Smooth muscle cell (in vitro differentiated cells): ENCODE measurements around the gene ANP32B. TPM values are rescaled to one million over a fixed set of nuclear protein-coding genes. Genes with fewer than 3 reads are reported as not detected.

ENCODE experiments used
- DNase-seq: peaks from one replicate; lab custom pipeline; 2025; ENCODE audit not compliant: unreplicated experiment; lab: John Stamatoyannopoulos, UW
- H2AFZ ChIP-seq: fragments of 200-600 bp; sonication (generic); 2 replicates; pipeline ENCODE4 v1.6.0; 2016; ENCODE audit warnings: antibody characterized with exemption, low read depth, mild to moderate bottlenecking
- H3F3A ChIP-seq: fragments of 200-600 bp; sonication (generic); 2 replicates; pipeline ENCODE4 v1.6.0; 2017; ENCODE audit warnings: antibody characterized with exemption, low read depth
- H3K27ac ChIP-seq: fragments of 200-600 bp; sonication (generic); 2 replicates; pipeline ENCODE4 v1.5.1; 2016; ENCODE audit warnings: low read depth, mild to moderate bottlenecking
- H3K27me3 ChIP-seq: fragments of 200-600 bp; sonication (generic); 2 replicates; pipeline ENCODE4 v1.6.1; 2016; ENCODE audit warnings: low read depth, mild to moderate bottlenecking
- H3K36me3 ChIP-seq: fragments of 200-600 bp; sonication (generic); 2 replicates; pipeline ENCODE4 v1.5.1; 2016; ENCODE audit warnings: low read depth
- H3K4me1 ChIP-seq: fragments of 200-600 bp; sonication (generic); 2 replicates; pipeline ENCODE4 v1.5.1; 2016; ENCODE audit warnings: low read depth
- H3K4me2 ChIP-seq: fragments of 200-600 bp; sonication (generic); 2 replicates; pipeline ENCODE4 v1.6.0; 2016; ENCODE audit warnings: mild to moderate bottlenecking
- H3K4me3 ChIP-seq: fragments of 200-600 bp; sonication (generic); 2 replicates; pipeline ENCODE4 v1.5.1; 2016; ENCODE audit warnings: mild to moderate bottlenecking
- H3K79me2 ChIP-seq: fragments of 200-600 bp; sonication (generic); 2 replicates; pipeline ENCODE4 v1.6.0; 2016; ENCODE audit warnings: low read depth, mild to moderate bottlenecking
- H3K9ac ChIP-seq: fragments of 200-600 bp; sonication (generic); 2 replicates; pipeline ENCODE4 v1.6.0; 2016; ENCODE audit warnings: low read depth
- H3K9me3 ChIP-seq: fragments of 200-600 bp; sonication (generic); replicated peaks from 2 replicates; pipeline ENCODE4 v1.5.1; 2016; ENCODE audit warnings: low read depth
- H4K20me1 ChIP-seq: fragments of 200-600 bp; sonication (generic); 2 replicates; pipeline ENCODE4 v1.6.0; 2016; ENCODE audit warnings: low read depth
- WGBS: methylation state at CpG from one replicate; pipeline ENCODE4 v1.1.7; 2016; ENCODE audit warnings: low lambda C conversion rate; 5-methylcytosine and 5-hydroxymethylcytosine counted together
- polyA plus RNA-seq: library from polyadenylated mRNA; unstranded; fragments of >200 nt; fragmentation: Nextera tagmentation; extraction: Ambion mirVana; gene quantifications from 2 replicates; pipeline ENCODE4 v1.2.1, GENCODE V29; 2016
- total RNA-seq: library from RNA; depleted of rRNA; stranded (reverse); fragments of >200 nt; gene quantifications from 2 replicates; pipeline ENCODE4 v1.2.3, GENCODE V29; 2014
- TF ChIP-seq, protein P1 (sequence below): fragments of 200-600 bp; sonication (generic); IDR thresholded peaks from 2 replicates; pipeline ENCODE4 v1.5.1; 2017; ENCODE audit warnings: borderline replicate concordance, mild to moderate bottlenecking, antibody characterized with exemption; ENCODE audit not compliant: insufficient read depth, poor library complexity, severe bottlenecking

ANP32B gene
- total and polyA plus RNA-seq, 2 experiments from 2014 or later, result 21.3 to 52.4 TPM

DNA sequence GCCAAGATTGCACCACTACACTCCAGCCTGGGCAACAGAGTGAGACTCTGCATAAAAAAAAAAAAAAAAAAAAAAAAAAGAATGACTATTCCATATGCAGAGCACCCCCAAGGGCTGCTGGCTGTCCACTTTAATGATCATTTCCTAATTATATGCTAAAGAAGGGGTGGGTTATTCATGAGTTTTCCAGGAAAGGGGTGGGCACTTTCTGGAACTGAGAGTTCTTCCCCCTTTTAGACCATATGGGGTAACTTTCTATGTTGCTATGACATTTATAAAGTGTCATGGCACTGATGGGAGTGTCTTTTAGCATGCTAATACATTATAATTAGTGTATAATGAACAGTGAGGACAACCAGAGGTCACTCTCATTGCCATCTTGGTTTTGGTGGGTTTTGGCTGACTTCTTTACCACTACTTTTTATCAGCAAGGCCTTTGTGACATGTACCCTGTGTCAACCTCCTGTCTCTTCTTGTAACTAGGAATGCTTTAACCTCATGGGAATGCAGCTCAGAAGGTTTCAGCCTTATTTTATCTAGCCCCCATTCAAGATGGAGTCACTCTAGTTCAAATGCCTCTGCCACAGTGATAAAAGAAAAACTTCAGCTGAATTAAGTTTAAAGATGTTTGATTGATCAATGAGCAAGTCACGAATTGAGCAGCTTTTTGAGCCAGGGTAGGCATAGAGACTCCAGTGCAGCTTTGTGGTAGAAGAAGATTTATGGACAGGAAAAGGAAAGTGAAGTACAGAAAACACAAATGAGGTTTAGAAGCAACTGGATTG, 66.3 kb downstream of the ANP32B start:
- no peaks in the 10 kb centered on the region for H3K27me3 ChIP-seq
- H3K9ac ChIP-seq, result no peak overlapping the region
- H3K36me3 ChIP-seq, result no peaks in the 10 kb centered on the region
- H4K20me1 ChIP-seq, result no peaks in the 10 kb centered on the region
- no peaks in the 10 kb centered on the region for H3K4me1 ChIP-seq
- H3K4me2 ChIP-seq, result no peak overlapping the region
- no peak for DNase-seq
- no peaks in the 10 kb centered on the region for H3F3A ChIP-seq
- H2AFZ ChIP-seq, result no peak overlapping the region
- H3K27ac ChIP-seq, result no peak overlapping the region
- WGBS, result 70% methylated on average over 1 of the region's 1 CpG
- TF ChIP-seq, protein P1, sequence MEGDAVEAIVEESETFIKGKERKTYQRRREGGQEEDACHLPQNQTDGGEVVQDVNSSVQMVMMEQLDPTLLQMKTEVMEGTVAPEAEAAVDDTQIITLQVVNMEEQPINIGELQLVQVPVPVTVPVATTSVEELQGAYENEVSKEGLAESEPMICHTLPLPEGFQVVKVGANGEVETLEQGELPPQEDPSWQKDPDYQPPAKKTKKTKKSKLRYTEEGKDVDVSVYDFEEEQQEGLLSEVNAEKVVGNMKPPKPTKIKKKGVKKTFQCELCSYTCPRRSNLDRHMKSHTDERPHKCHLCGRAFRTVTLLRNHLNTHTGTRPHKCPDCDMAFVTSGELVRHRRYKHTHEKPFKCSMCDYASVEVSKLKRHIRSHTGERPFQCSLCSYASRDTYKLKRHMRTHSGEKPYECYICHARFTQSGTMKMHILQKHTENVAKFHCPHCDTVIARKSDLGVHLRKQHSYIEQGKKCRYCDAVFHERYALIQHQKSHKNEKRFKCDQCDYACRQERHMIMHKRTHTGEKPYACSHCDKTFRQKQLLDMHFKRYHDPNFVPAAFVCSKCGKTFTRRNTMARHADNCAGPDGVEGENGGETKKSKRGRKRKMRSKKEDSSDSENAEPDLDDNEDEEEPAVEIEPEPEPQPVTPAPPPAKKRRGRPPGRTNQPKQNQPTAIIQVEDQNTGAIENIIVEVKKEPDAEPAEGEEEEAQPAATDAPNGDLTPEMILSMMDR, result no peak
- no peaks in the 10 kb centered on the region for H3K9me3 ChIP-seq
- no peak overlapping the region for H3K4me3 ChIP-seq
- no peaks in the 10 kb centered on the region for H3K79me2 ChIP-seq

GRCh38 chr9:98050351-98050750, 67.2 kb downstream of the ANP32B start:
- H3K79me2 ChIP-seq, result no peaks in the 10 kb centered on the region
- TF ChIP-seq, protein P1, result no peak
- H3K4me3 ChIP-seq, result no peak overlapping the region
- H3K9me3 ChIP-seq, result no peaks in the 10 kb centered on the region
- H3K9ac ChIP-seq, result no peak overlapping the region
- no peaks in the 10 kb centered on the region for H3F3A ChIP-seq
- H3K36me3 ChIP-seq, result no peaks in the 10 kb centered on the region
- no peaks in the 10 kb centered on the region for H3K27me3 ChIP-seq
- H3K4me1 ChIP-seq, result no peaks in the 10 kb centered on the region
- WGBS, result 97% methylated on average over 4 of the region's 4 CpGs
- no peak overlapping the region for H2AFZ ChIP-seq
- H4K20me1 ChIP-seq, result no peaks in the 10 kb centered on the region
- H3K27ac ChIP-seq, result no peak overlapping the region
- H3K4me2 ChIP-seq, result no peak overlapping the region
- no peak for DNase-seq

DNA sequence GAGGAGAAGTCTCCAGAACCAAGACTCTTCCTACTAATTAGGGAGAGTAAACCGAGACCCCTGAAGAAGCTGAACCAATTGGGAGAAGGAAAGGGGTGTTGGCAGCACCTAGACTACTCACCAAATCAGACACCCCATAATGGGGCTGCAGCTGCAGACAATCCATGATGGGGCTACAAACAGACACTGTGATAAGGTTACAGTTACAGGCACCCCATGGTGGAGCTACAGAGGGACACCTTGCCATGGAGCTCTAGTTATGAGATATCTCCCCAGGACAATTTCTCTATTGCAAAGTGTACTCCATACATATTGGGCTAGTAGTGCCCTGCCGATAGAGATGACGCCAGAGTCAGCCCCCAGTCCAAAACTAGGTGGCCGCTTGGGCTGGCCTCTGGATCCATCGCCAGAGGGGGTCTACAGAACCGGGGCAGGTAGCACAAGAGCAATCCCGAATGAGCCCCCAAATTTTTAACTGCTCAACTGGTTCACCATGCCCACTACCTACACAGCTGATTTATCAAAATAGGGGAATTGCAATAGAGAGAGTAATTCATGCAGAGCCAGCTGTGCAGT, 71.3 kb downstream of the ANP32B start:
- Histone ChIP-seq H4K20me1 (peaks cover 11% of the 10 kb centered on the region), H3K9me3 (no peaks in the 10 kb centered on the region), H3K27me3 (no peaks in the 10 kb centered on the region), H3K27ac (no peak overlapping the region), H3K36me3 (no peaks in the 10 kb centered on the region), H3K4me3 (no peak overlapping the region), H3F3A (no peaks in the 10 kb centered on the region), H2AFZ (no peak overlapping the region), H3K4me2 (no peak overlapping the region), H3K9ac (no peak overlapping the region), H3K79me2 (peaks cover 25% of the 10 kb centered on the region), H3K4me1 (no peaks in the 10 kb centered on the region)
- 93% methylated on average over 7 of the region's 7 CpGs for WGBS
- TF ChIP-seq, protein P1, result no peak
- no peak for DNase-seq
